ENCODE results near the gene DOLK.
A peak's percentile ranks its signal among the peaks of the same experiment; 100 is the strongest.

DOLK gene

DNA sequence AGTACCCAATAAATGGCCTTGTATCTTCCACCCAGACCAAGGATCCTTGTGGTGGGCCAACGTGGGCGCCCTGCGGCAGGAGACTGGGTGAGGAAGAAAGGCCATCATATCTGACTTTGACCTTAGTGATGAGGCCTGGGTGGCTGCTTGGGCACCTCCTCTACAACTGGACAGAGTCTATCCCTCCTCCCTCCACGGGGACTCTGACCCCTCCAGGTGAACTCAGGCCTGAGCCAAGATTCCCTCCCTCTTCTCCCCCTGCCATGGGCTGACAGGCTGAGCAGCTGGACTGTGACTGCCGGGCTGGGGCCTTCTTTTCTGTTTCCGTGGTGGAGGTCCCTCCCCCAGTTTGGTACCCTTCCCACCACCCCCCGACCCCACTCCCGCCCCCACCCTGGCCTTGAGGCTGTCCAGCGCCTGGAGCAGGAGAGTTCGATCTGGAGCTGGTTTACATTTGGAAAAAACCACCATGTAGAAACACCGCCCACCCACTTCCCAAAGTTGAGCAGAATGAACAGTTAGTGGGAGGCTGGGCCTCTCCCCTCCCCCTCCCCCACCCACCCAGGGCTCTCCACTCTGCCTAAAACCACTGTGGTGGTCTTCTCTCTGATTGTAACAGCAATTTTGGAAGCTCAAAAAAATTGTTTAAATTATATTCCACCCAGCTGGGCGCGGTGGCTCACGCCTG lies 27.9 kb downstream of the DOLK start:
- Histone ChIP-seq H3K9ac (ENCODE audit: insufficient read length, low read depth) (peak overlapping the region; percentile 12), H3K4me1 (ENCODE audit: insufficient read depth, insufficient read length) (peaks cover 23% of the 10 kb centered on the region), H3K27me3 (ENCODE audit: insufficient read depth, insufficient read length) (no peaks in the 10 kb centered on the region), H3K36me3 (ENCODE audit: insufficient read depth, insufficient read length, low read length) (peaks cover 47% of the 10 kb centered on the region), H3K9me3 (ENCODE audit: insufficient read depth, low read length) (no peaks in the 10 kb centered on the region), H3K4me3 (ENCODE audit: insufficient read length, low read depth) (no peak overlapping the region)
- no peak for DNase-seq (ENCODE audit: low read depth, low spot score)
- TF ChIP-seq ZNF274 (IDR thresholded peaks at IDR 0.05; ENCODE audit: low read depth, low read length) = no peak
- no peak for TF ChIP-seq SUZ12 (IDR thresholded peaks at IDR 0.05; ENCODE audit: extremely low read depth, insufficient read depth, insufficient read length)
- no peak for TF ChIP-seq YY1 (IDR thresholded peaks at IDR 0.05; ENCODE audit: insufficient read depth, insufficient read length)

DNA sequence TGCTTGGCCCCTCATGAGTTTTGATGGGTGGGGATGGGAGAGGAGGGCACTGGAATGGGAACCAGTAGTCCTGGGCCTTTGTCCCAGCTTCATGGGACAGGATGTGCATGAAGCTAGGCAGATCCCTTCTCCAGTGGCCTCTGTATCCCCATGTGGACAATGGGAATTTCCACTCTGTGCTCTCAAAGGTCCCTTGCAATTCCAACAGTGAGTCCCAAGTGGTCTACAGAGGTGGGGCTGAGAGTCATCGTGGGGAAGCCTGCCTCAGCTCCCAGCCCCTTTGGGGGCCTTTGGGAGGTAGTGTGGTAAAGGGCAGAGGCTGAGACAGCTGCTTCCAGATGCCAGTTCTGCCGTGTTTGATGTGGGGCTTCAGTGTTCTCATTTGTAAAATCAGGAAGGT lies 28.5 kb downstream of the DOLK start:
- no peak for DNase-seq (ENCODE audit: low read depth, low spot score)
- H3K4me3 ChIP-seq (ENCODE audit: insufficient read length, low read depth) = no peak overlapping the region
- no peak overlapping the region for H3K9ac ChIP-seq (ENCODE audit: insufficient read length, low read depth)
- no peaks in the 10 kb centered on the region for H3K27me3 ChIP-seq (ENCODE audit: insufficient read depth, insufficient read length)
- no peaks in the 10 kb centered on the region for H3K9me3 ChIP-seq (ENCODE audit: insufficient read depth, low read length)
- peaks cover 26% of the 10 kb centered on the region for H3K4me1 ChIP-seq (ENCODE audit: insufficient read depth, insufficient read length)
- TF ChIP-seq YY1 (IDR thresholded peaks at IDR 0.05; ENCODE audit: insufficient read depth, insufficient read length) (no peak), ZNF274 (IDR thresholded peaks at IDR 0.05; ENCODE audit: low read depth, low read length) (no peak), SUZ12 (IDR thresholded peaks at IDR 0.05; ENCODE audit: extremely low read depth, insufficient read depth, insufficient read length) (no peak)
- peaks cover 53% of the 10 kb centered on the region for H3K36me3 ChIP-seq (ENCODE audit: insufficient read depth, insufficient read length, low read length)

DNA sequence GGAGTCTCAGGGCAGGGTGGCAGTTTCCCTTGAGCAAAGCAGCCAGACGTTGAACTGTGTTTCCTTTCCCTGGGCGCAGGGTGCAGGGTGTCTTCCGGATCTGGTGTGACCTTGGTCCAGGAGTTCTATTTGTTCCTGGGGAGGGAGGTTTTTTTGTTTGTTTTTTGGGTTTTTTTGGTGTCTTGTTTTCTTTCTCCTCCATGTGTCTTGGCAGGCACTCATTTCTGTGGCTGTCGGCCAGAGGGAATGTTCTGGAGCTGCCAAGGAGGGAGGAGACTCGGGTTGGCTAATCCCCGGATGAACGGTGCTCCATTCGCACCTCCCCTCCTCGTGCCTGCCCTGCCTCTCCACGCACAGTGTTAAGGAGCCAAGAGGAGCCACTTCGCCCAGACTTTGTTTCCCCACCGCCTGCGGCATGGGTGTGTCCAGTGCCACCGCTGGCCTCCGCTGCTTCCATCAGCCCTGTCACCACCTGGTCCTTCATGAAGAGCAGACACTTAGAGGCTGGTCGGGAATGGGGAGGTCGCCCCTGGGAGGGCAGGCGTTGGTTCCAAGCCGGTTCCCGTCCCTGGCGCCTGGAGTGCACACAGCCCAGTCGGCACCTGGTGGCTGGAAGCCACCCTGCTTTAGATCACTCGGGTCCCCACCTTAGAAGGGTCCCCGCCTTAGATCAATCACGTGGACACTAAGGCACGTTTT lies 30.1 kb downstream of the DOLK start:
- TF ChIP-seq YY1 (IDR thresholded peaks at IDR 0.05; ENCODE audit: insufficient read depth, insufficient read length) (no peak), ZNF274 (IDR thresholded peaks at IDR 0.05; ENCODE audit: low read depth, low read length) (no peak), SUZ12 (IDR thresholded peaks at IDR 0.05; ENCODE audit: extremely low read depth, insufficient read depth, insufficient read length) (no peak)
- H3K4me1 ChIP-seq (ENCODE audit: insufficient read depth, insufficient read length) = peaks cover 38% of the 10 kb centered on the region
- H3K9me3 ChIP-seq (ENCODE audit: insufficient read depth, low read length) = no peaks in the 10 kb centered on the region
- no peak overlapping the region for H3K4me3 ChIP-seq (ENCODE audit: insufficient read length, low read depth)
- H3K27me3 ChIP-seq (ENCODE audit: insufficient read depth, insufficient read length) = no peaks in the 10 kb centered on the region
- H3K36me3 ChIP-seq (ENCODE audit: insufficient read depth, insufficient read length, low read length) = peaks cover 65% of the 10 kb centered on the region
- no peak overlapping the region for H3K9ac ChIP-seq (ENCODE audit: insufficient read length, low read depth)
- no peak for DNase-seq (ENCODE audit: low read depth, low spot score)

DNA sequence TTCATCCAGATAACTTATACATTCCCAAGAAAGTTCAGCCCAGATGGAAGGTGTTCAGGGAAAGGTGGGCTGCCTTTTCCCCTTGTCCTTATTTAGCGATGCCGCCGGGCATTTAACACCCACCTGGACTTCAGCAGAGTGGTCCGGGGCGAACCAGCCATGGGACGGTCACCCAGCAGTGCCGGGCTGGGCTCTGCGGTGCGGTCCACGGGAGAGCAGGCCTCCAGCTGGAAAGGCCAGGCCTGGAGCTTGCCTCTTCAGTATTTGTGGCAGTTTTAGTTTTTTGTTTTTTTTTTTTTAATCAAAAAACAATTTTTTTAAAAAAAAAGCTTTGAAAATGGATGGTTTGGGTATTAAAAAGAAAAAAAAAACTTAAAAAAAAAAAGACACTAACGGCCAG lies 30.7 kb downstream of the DOLK start:
- Histone ChIP-seq H3K9ac (ENCODE audit: insufficient read length, low read depth) (no peak overlapping the region), H3K27me3 (ENCODE audit: insufficient read depth, insufficient read length) (no peaks in the 10 kb centered on the region), H3K9me3 (ENCODE audit: insufficient read depth, low read length) (no peaks in the 10 kb centered on the region), H3K36me3 (ENCODE audit: insufficient read depth, insufficient read length, low read length) (peaks cover 65% of the 10 kb centered on the region), H3K4me1 (ENCODE audit: insufficient read depth, insufficient read length) (peaks cover 40% of the 10 kb centered on the region), H3K4me3 (ENCODE audit: insufficient read length, low read depth) (no peak overlapping the region)
- TF ChIP-seq YY1 (IDR thresholded peaks at IDR 0.05; ENCODE audit: insufficient read depth, insufficient read length) (no peak), ZNF274 (IDR thresholded peaks at IDR 0.05; ENCODE audit: low read depth, low read length) (no peak), SUZ12 (IDR thresholded peaks at IDR 0.05; ENCODE audit: extremely low read depth, insufficient read depth, insufficient read length) (no peak)
- no peak for DNase-seq (ENCODE audit: low read depth, low spot score)

DNA sequence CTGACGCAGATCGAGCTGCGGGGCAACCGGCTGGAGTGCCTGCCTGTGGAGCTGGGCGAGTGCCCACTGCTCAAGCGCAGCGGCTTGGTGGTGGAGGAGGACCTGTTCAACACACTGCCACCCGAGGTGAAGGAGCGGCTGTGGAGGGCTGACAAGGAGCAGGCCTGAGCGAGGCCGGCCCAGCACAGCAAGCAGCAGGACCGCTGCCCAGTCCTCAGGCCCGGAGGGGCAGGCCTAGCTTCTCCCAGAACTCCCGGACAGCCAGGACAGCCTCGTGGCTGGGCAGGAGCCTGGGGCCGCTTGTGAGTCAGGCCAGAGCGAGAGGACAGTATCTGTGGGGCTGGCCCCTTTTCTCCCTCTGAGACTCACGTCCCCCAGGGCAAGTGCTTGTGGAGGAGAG lies 31.2 kb downstream of the DOLK start:
- Histone ChIP-seq H3K36me3 (ENCODE audit: insufficient read depth, insufficient read length, low read length) (peaks cover 65% of the 10 kb centered on the region), H3K4me1 (ENCODE audit: insufficient read depth, insufficient read length) (peaks cover 41% of the 10 kb centered on the region)
- no peak for DNase-seq (ENCODE audit: low read depth, low spot score)

DNA sequence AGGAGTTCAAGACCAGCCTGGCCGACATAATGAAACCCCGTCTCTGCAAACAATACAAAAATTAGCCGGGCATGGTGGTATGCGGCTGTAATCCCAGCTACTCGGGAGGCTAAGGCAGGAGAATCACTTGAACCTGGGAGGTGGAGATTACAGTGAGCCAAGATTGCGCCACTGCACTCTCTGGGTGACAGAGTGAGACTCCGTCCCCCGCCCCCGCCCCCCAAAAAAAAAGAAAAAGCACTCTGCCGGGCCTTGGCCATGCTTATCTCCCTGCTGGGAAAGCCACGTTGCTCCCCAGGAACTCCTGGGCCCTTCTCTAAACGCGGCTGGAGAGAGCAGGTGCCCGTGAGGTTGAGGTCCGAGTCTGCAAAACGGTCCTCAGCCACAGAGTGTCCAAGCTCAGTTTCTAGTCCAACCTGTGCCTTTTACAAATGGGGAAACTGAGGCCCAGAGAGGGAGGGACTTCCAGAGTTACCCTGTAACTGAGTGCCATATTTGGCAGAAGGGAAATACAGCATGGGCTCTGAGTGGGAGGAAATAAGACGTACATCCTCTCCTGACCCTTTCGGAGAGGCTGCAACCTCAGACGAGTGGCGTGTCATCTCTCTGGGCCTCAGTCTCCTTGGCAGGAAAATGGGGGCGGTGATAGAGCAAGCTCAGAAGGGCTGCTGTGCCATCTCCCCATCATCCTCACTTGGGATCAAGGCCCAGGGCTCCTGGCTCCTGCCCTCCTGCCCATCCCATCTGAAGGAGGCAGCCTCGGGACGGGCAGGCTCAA lies 33.2 kb downstream of the DOLK start:
- no peak for DNase-seq (ENCODE audit: low read depth, low spot score)
- H3K9me3 ChIP-seq (ENCODE audit: insufficient read depth, low read length) = no peaks in the 10 kb centered on the region
- H3K36me3 ChIP-seq (ENCODE audit: insufficient read depth, insufficient read length, low read length) = peaks cover 80% of the 10 kb centered on the region
- TF ChIP-seq SUZ12 (IDR thresholded peaks at IDR 0.05; ENCODE audit: extremely low read depth, insufficient read depth, insufficient read length) (no peak), YY1 (IDR thresholded peaks at IDR 0.05; ENCODE audit: insufficient read depth, insufficient read length) (no peak), ZNF274 (IDR thresholded peaks at IDR 0.05; ENCODE audit: low read depth, low read length) (no peak)
- H3K4me3 ChIP-seq (ENCODE audit: insufficient read length, low read depth) = no peak overlapping the region
- peaks cover 42% of the 10 kb centered on the region for H3K4me1 ChIP-seq (ENCODE audit: insufficient read depth, insufficient read length)
- no peak overlapping the region for H3K9ac ChIP-seq (ENCODE audit: insufficient read length, low read depth)
- H3K27me3 ChIP-seq (ENCODE audit: insufficient read depth, insufficient read length) = no peaks in the 10 kb centered on the region

More for the DNA sequence above, 31.2 kb downstream of the DOLK start:
- TF ChIP-seq YY1 (IDR thresholded peaks at IDR 0.05; ENCODE audit: insufficient read depth, insufficient read length) (no peak), ZNF274 (IDR thresholded peaks at IDR 0.05; ENCODE audit: low read depth, low read length) (no peak), SUZ12 (IDR thresholded peaks at IDR 0.05; ENCODE audit: extremely low read depth, insufficient read depth, insufficient read length) (no peak)
- Histone ChIP-seq H3K9me3 (ENCODE audit: insufficient read depth, low read length) (no peaks in the 10 kb centered on the region), H3K4me3 (ENCODE audit: insufficient read length, low read depth) (no peak overlapping the region), H3K27me3 (ENCODE audit: insufficient read depth, insufficient read length) (no peaks in the 10 kb centered on the region), H3K9ac (ENCODE audit: insufficient read length, low read depth) (peak overlapping the region; percentile 53)
